HepG2 (cell line): Measurements from ENCODE around the gene SMOC1. TPM values are rescaled to one million over a fixed set of nuclear protein-coding genes. Genes with fewer than 3 reads are reported as not detected.
A peak's percentile ranks its signal among the peaks of the same experiment; 100 is the strongest.

ENCODE experiments used
- CENPX ChIP-seq: sonication (generic); formaldehyde crosslinking; IDR thresholded peaks from 2 replicates; pipeline ENCODE4 v1.9.0; 2021; ENCODE audit warnings: mild to moderate bottlenecking, missing genetic modification reagents, moderate library complexity
- ELF1 ChIP-seq: sonication (generic); formaldehyde crosslinking; IDR thresholded peaks from 2 replicates; pipeline ENCODE4 v1.4.0; 2020; ENCODE audit warnings: missing genetic modification reagents
- ETV6 ChIP-seq: sonication (generic); formaldehyde crosslinking; conservative IDR thresholded peaks from 2 replicates; pipeline ENCODE4 v1.4.0; 2020; ENCODE audit warnings: missing genetic modification reagents
- FLYWCH1 ChIP-seq: sonication (generic); formaldehyde crosslinking; IDR thresholded peaks from 2 replicates; pipeline ENCODE4 v1.8.1; 2023; ENCODE audit warnings: mild to moderate bottlenecking, missing genetic modification reagents
- FOXJ3 ChIP-seq: sonication (generic); formaldehyde crosslinking; IDR thresholded peaks from 2 replicates; pipeline ENCODE4 v1.4.0; 2020; ENCODE audit warnings: missing genetic modification reagents, mild to moderate bottlenecking, borderline replicate concordance
- HNF4A ChIP-seq: sonication (generic); formaldehyde crosslinking; IDR thresholded peaks from 2 replicates; pipeline ENCODE4 v1.4.0; 2020; ENCODE audit warnings: missing genetic modification reagents
- KAT7 ChIP-seq: IDR thresholded peaks from 2 replicates; pipeline ENCODE4 v1.6.1; 2018; ENCODE audit warnings: borderline replicate concordance, missing compliant biosample characterization
- KDM3A ChIP-seq: IDR thresholded peaks from 2 replicates; pipeline ENCODE4 v1.6.1; 2018; ENCODE audit warnings: low read depth, missing compliant biosample characterization
- MIER2 ChIP-seq: IDR thresholded peaks from 2 replicates; pipeline ENCODE4 v1.6.1; 2016; ENCODE audit warnings: missing biosample characterization, missing genetic modification reagents
- RARA ChIP-seq: IDR thresholded peaks from 2 replicates; pipeline ENCODE4 v1.6.1; 2016; ENCODE audit warnings: missing genetic modification reagents, missing compliant biosample characterization
- ZNF143 ChIP-seq: sonication (generic); formaldehyde crosslinking; IDR thresholded peaks from 2 replicates; pipeline ENCODE4 v1.4.0; 2020; ENCODE audit warnings: missing genetic modification reagents
- ZNF564 ChIP-seq: sonication (generic); formaldehyde crosslinking; IDR thresholded peaks from 2 replicates; pipeline ENCODE4 v1.8.1; 2023; ENCODE audit warnings: mild to moderate bottlenecking, missing genetic modification reagents
- ZNF570 ChIP-seq: sonication (generic); formaldehyde crosslinking; IDR thresholded peaks from 2 replicates; pipeline ENCODE4 v1.4.0; 2020; ENCODE audit warnings: mild to moderate bottlenecking, missing genetic modification reagents, borderline replicate concordance
- ZNF670 ChIP-seq: sonication (generic); formaldehyde crosslinking; IDR thresholded peaks from 2 replicates; pipeline ENCODE4 v1.8.0; 2022; ENCODE audit warnings: mild to moderate bottlenecking, missing genetic modification reagents, borderline replicate concordance
- ZNF737 ChIP-seq: sonication (generic); formaldehyde crosslinking; IDR thresholded peaks from 2 replicates; pipeline ENCODE4 v1.5.0; 2020; ENCODE audit warnings: missing genetic modification reagents, mild to moderate bottlenecking, borderline replicate concordance
- ZNF790 ChIP-seq: sonication (generic); formaldehyde crosslinking; IDR thresholded peaks from 2 replicates; pipeline ENCODE4 v1.8.0; 2022; ENCODE audit warnings: missing genetic modification reagents, mild to moderate bottlenecking, borderline replicate concordance
- ZSCAN25 ChIP-seq: sonication (generic); formaldehyde crosslinking; IDR thresholded peaks from 2 replicates; pipeline ENCODE4 v1.8.0; 2022; ENCODE audit warnings: mild to moderate bottlenecking, missing genetic modification reagents
- polyA plus RNA-seq, 8 experiments: library from polyadenylated mRNA; depleted of rRNA in 3 of 8; stranded (reverse) in 7 of 8; unstranded in 1 of 8; fragments of >200 nt; fragmentation: Illumina TruSeq in 4 of 8; extraction: Trizol in 4 of 8; gene quantifications; 2 replicates each; pipeline versions ENCODE4 v1.2.1 to v1.2.3, GENCODE V29; 2011 to 2016; ENCODE audit warnings: low read depth in 4 of 8, missing spikeins in 1 of 8, mixed read lengths in 1 of 8; ENCODE audit not compliant: insufficient read depth in 1 of 8
- total RNA-seq, 5 experiments: library from RNA; depleted of rRNA; stranded (reverse); fragments of >200 nt; fragmentation: Illumina TruSeq; extraction: Trizol; gene quantifications; 2 replicates each; pipeline ENCODE4 v1.2.3, GENCODE V29; 2016; ENCODE audit warnings: low read depth in 1 of 5
- TF ChIP-seq, protein P1 (sequence below), 2 experiments: sonication (generic) in 1 of 2; formaldehyde crosslinking in 1 of 2; IDR thresholded peaks; 2 replicates each; pipeline versions ENCODE4 v1.4.0 to v1.6.1; 2018 to 2020; ENCODE audit warnings: missing genetic modification reagents in 2 of 2, borderline replicate concordance in 1 of 2, low read depth in 1 of 2, mild to moderate bottlenecking in 1 of 2, missing biosample characterization in 1 of 2
- TF ChIP-seq, protein P2 (sequence below): sonication (generic); formaldehyde crosslinking; conservative IDR thresholded peaks from 2 replicates; pipeline ENCODE4 v1.4.0; 2020; ENCODE audit warnings: missing genetic modification reagents
- TF ChIP-seq, protein P3 (sequence below): sonication (generic); formaldehyde crosslinking; IDR thresholded peaks from 2 replicates; pipeline ENCODE4 v1.8.1; 2023; ENCODE audit warnings: mild to moderate bottlenecking, missing genetic modification reagents
- TF ChIP-seq, protein P4 (sequence below): sonication (generic); formaldehyde crosslinking; IDR thresholded peaks from 2 replicates; pipeline ENCODE4 v1.4.0; 2020; ENCODE audit warnings: low read depth, missing genetic modification reagents

The SMOC1 gene
- total and polyA plus RNA-seq, 2 of the 13 experiments (the other 11 are each of a cell fraction or from before 2014, with no cell fraction given): 17.8 to 35.6 TPM

DNA sequence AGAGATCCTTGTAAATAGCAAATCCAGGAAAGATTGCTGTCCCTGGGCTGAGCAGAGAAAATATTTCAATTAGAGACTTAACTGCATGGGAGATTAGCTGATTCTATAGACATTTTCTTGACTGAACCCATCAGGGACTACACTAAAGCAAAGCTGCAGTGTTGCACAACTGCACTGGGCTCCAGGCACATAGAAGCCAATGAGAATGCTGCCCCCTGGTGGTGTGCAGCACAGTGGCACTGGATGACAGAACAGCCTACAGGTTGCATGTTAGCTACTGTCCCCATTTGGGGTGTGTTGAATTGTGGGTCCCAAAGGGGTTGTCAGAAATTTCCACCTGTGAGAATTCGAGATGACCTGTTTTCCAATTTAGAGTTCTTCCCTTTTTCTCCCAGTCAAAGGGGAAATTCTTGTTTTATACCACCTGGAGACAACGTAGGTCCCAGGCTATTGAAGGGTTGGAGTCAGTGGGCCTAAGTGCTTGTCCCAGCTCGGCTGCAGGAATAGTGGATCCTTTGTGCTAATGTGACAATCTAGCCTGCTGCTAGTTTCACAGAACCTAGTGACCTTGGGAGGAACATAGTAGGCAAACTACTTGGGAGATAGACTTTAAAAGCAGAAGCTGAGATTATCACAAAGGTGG lies 194.8 kb downstream of the SMOC1 start (continued):
- TF ChIP-seq ELF1 (CRISPR knock-in tag): no peak
- peak; percentile 91 for TF ChIP-seq MIER2 (CRISPR knock-in tag)
- TF ChIP-seq ZSCAN25: no peak
- no peak for TF ChIP-seq KDM3A (CRISPR knock-in tag)
- TF ChIP-seq, protein P1, sequence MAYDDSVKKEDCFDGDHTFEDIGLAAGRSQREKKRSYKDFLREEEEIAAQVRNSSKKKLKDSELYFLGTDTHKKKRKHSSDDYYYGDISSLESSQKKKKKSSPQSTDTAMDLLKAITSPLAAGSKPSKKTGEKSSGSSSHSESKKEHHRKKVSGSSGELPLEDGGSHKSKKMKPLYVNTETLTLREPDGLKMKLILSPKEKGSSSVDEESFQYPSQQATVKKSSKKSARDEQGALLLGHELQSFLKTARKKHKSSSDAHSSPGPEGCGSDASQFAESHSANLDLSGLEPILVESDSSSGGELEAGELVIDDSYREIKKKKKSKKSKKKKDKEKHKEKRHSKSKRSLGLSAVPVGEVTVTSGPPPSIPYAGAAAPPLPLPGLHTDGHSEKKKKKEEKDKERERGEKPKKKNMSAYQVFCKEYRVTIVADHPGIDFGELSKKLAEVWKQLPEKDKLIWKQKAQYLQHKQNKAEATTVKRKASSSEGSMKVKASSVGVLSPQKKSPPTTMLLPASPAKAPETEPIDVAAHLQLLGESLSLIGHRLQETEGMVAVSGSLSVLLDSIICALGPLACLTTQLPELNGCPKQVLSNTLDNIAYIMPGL (CRISPR knock-in tag; IDR thresholded peaks at IDR 0.05; ENCODE audit: borderline replicate concordance in 1 of 2, low read depth in 1 of 2): peak in 1 of 2 experiments; percentile 86; a peak in 2 of 4 replicates
- TF ChIP-seq RARA (CRISPR knock-in tag): peak; percentile 25; the same call in 1 of the 2 replicates
- TF ChIP-seq, protein P2, sequence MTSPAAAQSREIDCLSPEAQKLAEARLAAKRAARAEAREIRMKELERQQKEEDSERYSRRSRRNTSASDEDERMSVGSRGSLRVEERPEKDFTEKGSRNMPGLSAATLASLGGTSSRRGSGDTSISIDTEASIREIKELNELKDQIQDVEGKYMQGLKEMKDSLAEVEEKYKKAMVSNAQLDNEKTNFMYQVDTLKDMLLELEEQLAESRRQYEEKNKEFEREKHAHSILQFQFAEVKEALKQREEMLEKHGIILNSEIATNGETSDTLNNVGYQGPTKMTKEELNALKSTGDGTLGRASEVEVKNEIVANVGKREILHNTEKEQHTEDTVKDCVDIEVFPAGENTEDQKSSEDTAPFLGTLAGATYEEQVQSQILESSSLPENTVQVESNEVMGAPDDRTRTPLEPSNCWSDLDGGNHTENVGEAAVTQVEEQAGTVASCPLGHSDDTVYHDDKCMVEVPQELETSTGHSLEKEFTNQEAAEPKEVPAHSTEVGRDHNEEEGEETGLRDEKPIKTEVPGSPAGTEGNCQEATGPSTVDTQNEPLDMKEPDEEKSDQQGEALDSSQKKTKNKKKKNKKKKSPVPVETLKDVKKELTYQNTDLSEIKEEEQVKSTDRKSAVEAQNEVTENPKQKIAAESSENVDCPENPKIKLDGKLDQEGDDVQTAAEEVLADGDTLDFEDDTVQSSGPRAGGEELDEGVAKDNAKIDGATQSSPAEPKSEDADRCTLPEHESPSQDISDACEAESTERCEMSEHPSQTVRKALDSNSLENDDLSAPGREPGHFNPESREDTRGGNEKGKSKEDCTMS: no peak
- no peak for TF ChIP-seq ZNF143 (CRISPR knock-in tag)
- TF ChIP-seq, protein P3, sequence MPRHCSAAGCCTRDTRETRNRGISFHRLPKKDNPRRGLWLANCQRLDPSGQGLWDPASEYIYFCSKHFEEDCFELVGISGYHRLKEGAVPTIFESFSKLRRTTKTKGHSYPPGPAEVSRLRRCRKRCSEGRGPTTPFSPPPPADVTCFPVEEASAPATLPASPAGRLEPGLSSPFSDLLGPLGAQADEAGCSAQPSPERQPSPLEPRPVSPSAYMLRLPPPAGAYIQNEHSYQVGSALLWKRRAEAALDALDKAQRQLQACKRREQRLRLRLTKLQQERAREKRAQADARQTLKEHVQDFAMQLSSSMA: no peak
- no peak for TF ChIP-seq ZNF570
- TF ChIP-seq ZNF790: no peak
- TF ChIP-seq FLYWCH1 (CRISPR knock-in tag): no peak
- TF ChIP-seq HNF4A (CRISPR knock-in tag): 0 out of 2 replicates have a peak, but pooled peaks have one; percentile 8
- no peak for TF ChIP-seq ZNF670
- no peak for TF ChIP-seq ZNF564
- no peak for TF ChIP-seq FOXJ3 (CRISPR knock-in tag)
- no peak for TF ChIP-seq ETV6 (CRISPR knock-in tag)
- TF ChIP-seq ZNF737 (CRISPR knock-in tag): no peak
- TF ChIP-seq KAT7 (CRISPR knock-in tag): no peak
- TF ChIP-seq, protein P4, sequence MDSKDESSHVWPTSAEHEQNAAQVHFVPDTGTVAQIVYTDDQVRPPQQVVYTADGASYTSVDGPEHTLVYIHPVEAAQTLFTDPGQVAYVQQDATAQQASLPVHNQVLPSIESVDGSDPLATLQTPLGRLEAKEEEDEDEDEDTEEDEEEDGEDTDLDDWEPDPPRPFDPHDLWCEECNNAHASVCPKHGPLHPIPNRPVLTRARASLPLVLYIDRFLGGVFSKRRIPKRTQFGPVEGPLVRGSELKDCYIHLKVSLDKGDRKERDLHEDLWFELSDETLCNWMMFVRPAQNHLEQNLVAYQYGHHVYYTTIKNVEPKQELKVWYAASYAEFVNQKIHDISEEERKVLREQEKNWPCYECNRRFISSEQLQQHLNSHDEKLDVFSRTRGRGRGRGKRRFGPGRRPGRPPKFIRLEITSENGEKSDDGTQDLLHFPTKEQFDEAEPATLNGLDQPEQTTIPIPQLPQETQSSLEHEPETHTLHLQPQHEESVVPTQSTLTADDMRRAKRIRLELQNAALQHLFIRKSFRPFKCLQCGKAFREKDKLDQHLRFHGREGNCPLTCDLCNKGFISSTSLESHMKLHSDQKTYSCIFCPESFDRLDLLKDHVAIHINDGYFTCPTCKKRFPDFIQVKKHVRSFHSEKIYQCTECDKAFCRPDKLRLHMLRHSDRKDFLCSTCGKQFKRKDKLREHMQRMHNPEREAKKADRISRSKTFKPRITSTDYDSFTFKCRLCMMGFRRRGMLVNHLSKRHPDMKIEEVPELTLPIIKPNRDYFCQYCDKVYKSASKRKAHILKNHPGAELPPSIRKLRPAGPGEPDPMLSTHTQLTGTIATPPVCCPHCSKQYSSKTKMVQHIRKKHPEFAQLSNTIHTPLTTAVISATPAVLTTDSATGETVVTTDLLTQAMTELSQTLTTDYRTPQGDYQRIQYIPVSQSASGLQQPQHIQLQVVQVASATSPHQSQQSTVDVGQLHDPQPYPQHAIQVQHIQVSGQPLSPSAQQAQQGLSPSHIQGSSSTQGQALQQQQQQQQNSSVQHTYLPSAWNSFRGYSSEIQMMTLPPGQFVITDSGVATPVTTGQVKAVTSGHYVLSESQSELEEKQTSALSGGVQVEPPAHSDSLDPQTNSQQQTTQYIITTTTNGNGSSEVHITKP (CRISPR knock-in tag): no peak
- no peak for TF ChIP-seq CENPX (CRISPR knock-in tag)
